SK-N-SH (cell line): ENCODE results near the gene ATP5F1D. TPM values are rescaled to one million over a fixed set of nuclear protein-coding genes. Genes with fewer than 3 reads are reported as not detected.

Experiments used
- CTCF ChIA-PET: fragments of 300-600, 350-600 bp; formaldehyde crosslinking; extraction: SDS; loops from one replicate; lab custom pipeline; 2021; lab: Yijun Ruan, JAX
- POLR2A ChIA-PET: fragments of 350-600 bp; sonication (Branson Sonifier 250); formaldehyde crosslinking; extraction: SDS; loops from one replicate; lab custom pipeline; 2020; ENCODE audit warnings: antibody characterized with exemption, inconsistent platforms; lab: Yijun Ruan, JAX
- DNase-seq: peaks from one replicate; pipeline ENCODE4 v3.0.0; 2012
- H2AFZ ChIP-seq: fragments of 200-600 bp; sonication (generic); 2 replicates; pipeline ENCODE4 v1.8.1; 2016; ENCODE audit warnings: antibody characterized with exemption, mild to moderate bottlenecking, low read depth
- H3F3A ChIP-seq: fragments of 200-600 bp; sonication (generic); replicated peaks from 2 replicates; pipeline ENCODE3; 2016; ENCODE audit warnings: antibody characterized with exemption, mild to moderate bottlenecking; ENCODE audit not compliant: insufficient read depth
- H3K27ac ChIP-seq, 2 experiments: fragments of 200-500 bp in 1 of 2; fragments of 200-600 bp in 1 of 2; sonication (Bioruptor generic) in 1 of 2; sonication (generic), shearing (Covaris generic) in 1 of 2; 2 replicates each; pipeline versions ENCODE4 v1.5.1 to v1.6.1; 2014 to 2016; ENCODE audit warnings: low read depth in 2 of 2, inconsistent platforms in 1 of 2, low read length in 1 of 2, mild to moderate bottlenecking in 1 of 2, mixed read lengths in 1 of 2
- H3K27me3 ChIP-seq: fragments of 200-600 bp; sonication (generic), shearing (Covaris generic); 2 replicates; pipeline ENCODE4 v1.6.1; 2016; ENCODE audit warnings: mixed run types; ENCODE audit not compliant: insufficient read depth
- H3K36me3 ChIP-seq, 2 experiments: fragments of 200-500 bp in 1 of 2; fragments of 200-600 bp in 1 of 2; sonication (Bioruptor generic) in 1 of 2; sonication (generic) in 1 of 2; replicated peaks in 1 of 2; 2 replicates each; pipeline versions ENCODE3 to v1.5.1; 2014 to 2016; ENCODE audit warnings: low read length in 1 of 2, mild to moderate bottlenecking in 1 of 2; ENCODE audit not compliant: insufficient read depth in 2 of 2, control insufficient read depth in 1 of 2
- H3K4me1 ChIP-seq, 2 experiments: fragments of 200-500 bp in 1 of 2; fragments of 200-600 bp in 1 of 2; sonication (Bioruptor generic) in 1 of 2; sonication (generic), shearing (Covaris generic) in 1 of 2; 2 replicates each; pipeline versions ENCODE4 v1.5.1 to v1.6.1; 2014 to 2016; ENCODE audit warnings: low read depth in 1 of 2, low read length in 1 of 2, mixed run types in 1 of 2; ENCODE audit not compliant: insufficient read depth in 2 of 2, control insufficient read depth in 1 of 2
- H3K4me2 ChIP-seq: fragments of 200-600 bp; sonication (generic), shearing (Covaris generic); 2 replicates; pipeline ENCODE4 v1.6.1; 2017; ENCODE audit warnings: mixed run types
- H3K4me3 ChIP-seq, 2 experiments: fragments of 200-500 bp in 1 of 2; fragments of 200-600 bp in 1 of 2; sonication (Bioruptor generic) in 1 of 2; sonication (generic), shearing (Covaris generic) in 1 of 2; 2 replicates each; pipeline versions ENCODE4 v1.5.1 to v1.8.1; 2014 to 2016; ENCODE audit warnings: low read depth in 2 of 2, inconsistent platforms in 1 of 2, low read length in 1 of 2, mild to moderate bottlenecking in 1 of 2, mixed read lengths in 1 of 2, moderate library complexity in 1 of 2
- H3K79me2 ChIP-seq: fragments of 200-600 bp; sonication (generic); 2 replicates; pipeline ENCODE4 v1.8.1; 2017; ENCODE audit warnings: mild to moderate bottlenecking; ENCODE audit not compliant: insufficient read depth
- H3K9ac ChIP-seq: fragments of 200-600 bp; sonication (generic); 2 replicates; pipeline ENCODE4 v1.6.1; 2017; ENCODE audit warnings: mixed run types
- H3K9me2 ChIP-seq: fragments of 200-600 bp; sonication (generic); 2 replicates; pipeline ENCODE4 v1.6.1; 2017; ENCODE audit warnings: mixed run types
- H3K9me3 ChIP-seq: fragments of 200-600 bp; sonication (generic); 2 replicates; pipeline ENCODE4 v1.6.1; 2017; ENCODE audit warnings: mixed run types, mild to moderate bottlenecking, moderate library complexity
- H4K20me1 ChIP-seq: fragments of 200-600 bp; sonication (generic); 2 replicates; pipeline ENCODE4 v1.6.1; 2017; ENCODE audit warnings: mild to moderate bottlenecking, mixed run types; ENCODE audit not compliant: insufficient read depth
- FOXJ3 ChIP-seq: sonication (generic); formaldehyde crosslinking; IDR thresholded peaks from 2 replicates; pipeline ENCODE4 v1.5.1; 2020; ENCODE audit warnings: mild to moderate bottlenecking, missing genetic modification reagents
- RAD21 ChIP-seq: IDR thresholded peaks from 2 replicates; pipeline ENCODE4 v1.6.1; 2012; ENCODE audit warnings: mild to moderate bottlenecking, low read length
- TAF1 ChIP-seq: IDR thresholded peaks from 2 replicates; pipeline ENCODE4 v1.6.1; 2012; ENCODE audit warnings: low read depth, mild to moderate bottlenecking, low read length, moderate library complexity, borderline replicate concordance
- USF2 ChIP-seq: fragments of 150-350 bp; IDR thresholded peaks from 2 replicates; pipeline ENCODE4 v1.6.1; 2017; ENCODE audit warnings: antibody characterized with exemption, low read length, low read depth, borderline replicate concordance
- WGBS: methylation state at CpG from one replicate; pipeline ENCODE4 v1.1.6; 2017; ENCODE audit warnings: low lambda C conversion rate; 5-methylcytosine and 5-hydroxymethylcytosine counted together
- polyA plus RNA-seq, 3 experiments: library from polyadenylated mRNA; depleted of rRNA; stranded (reverse); fragments of >200 nt; gene quantifications; 2 replicates each; pipeline ENCODE4 v1.2.3, GENCODE V29; 2012
- TF ChIP-seq, protein P1 (sequence below): IDR thresholded peaks from 2 replicates; pipeline ENCODE4 v1.6.1; 2012; ENCODE audit warnings: mild to moderate bottlenecking, low read depth, low read length, moderate library complexity
- TF ChIP-seq, protein P2 (sequence below): IDR thresholded peaks from 2 replicates; pipeline ENCODE4 v1.4.0; 2012; ENCODE audit warnings: low read depth

The ATP5F1D gene
- polyA plus RNA-seq, 1 of the 3 experiments (the other 2 are of a cell fraction) = 226 TPM

DNA sequence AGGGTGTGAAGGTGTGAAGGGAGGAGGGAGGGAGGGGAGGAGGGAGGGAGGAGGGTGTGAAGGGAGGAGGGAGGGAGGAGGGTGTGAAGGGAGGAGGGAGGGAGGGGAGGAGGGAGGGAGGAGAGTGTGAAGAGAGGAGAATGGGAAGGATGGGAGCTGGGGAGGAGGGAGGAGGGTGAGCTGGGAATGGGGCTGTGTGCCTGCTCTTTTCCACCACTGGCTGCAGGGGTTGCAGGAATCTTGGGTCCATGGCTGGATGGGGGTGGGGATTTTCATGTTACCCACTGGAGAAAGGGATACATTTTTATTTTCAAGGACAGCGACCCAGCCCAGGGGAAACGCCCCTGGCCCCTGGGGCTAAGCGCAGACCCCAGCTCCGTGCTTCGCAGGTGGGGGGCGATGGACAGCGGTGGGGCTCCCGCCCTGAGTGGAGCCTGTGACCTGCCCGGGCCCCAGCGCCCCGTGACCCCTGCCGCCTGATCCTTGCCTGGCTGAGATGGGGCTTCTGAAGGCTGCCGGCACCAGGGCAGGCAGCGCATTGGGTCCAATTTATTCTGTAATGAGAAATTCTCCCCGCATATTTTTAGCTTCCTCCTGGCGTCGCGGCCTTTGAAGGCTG, 41.1 kb downstream of the ATP5F1D start (continued):
- TF ChIP-seq, protein P1, sequence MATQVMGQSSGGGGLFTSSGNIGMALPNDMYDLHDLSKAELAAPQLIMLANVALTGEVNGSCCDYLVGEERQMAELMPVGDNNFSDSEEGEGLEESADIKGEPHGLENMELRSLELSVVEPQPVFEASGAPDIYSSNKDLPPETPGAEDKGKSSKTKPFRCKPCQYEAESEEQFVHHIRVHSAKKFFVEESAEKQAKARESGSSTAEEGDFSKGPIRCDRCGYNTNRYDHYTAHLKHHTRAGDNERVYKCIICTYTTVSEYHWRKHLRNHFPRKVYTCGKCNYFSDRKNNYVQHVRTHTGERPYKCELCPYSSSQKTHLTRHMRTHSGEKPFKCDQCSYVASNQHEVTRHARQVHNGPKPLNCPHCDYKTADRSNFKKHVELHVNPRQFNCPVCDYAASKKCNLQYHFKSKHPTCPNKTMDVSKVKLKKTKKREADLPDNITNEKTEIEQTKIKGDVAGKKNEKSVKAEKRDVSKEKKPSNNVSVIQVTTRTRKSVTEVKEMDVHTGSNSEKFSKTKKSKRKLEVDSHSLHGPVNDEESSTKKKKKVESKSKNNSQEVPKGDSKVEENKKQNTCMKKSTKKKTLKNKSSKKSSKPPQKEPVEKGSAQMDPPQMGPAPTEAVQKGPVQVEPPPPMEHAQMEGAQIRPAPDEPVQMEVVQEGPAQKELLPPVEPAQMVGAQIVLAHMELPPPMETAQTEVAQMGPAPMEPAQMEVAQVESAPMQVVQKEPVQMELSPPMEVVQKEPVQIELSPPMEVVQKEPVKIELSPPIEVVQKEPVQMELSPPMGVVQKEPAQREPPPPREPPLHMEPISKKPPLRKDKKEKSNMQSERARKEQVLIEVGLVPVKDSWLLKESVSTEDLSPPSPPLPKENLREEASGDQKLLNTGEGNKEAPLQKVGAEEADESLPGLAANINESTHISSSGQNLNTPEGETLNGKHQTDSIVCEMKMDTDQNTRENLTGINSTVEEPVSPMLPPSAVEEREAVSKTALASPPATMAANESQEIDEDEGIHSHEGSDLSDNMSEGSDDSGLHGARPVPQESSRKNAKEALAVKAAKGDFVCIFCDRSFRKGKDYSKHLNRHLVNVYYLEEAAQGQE = no peak
- TF ChIP-seq FOXJ3 (CRISPR knock-in tag) = no peak
- TF ChIP-seq TAF1 = no peak

GRCh38 chr19:1283207-1283916, 41.8 kb downstream of the ATP5F1D start:
- POLR2A ChIA-PET = interaction anchor here (0.9 to 2.3 kb wide), 3 partner anchors 14 to 71 kb away, joined by 3 to 9 read pairs (median 4); partner anchors contain the start of gene CIRBP
- Histone ChIP-seq H3K9ac (no peak overlapping the region), H3K4me1 (peaks cover 0 to 8% of the 10 kb centered on the region in 2 experiments; a peak in 1 of 4 replicates), H3K4me2 (no peak overlapping the region), H3F3A (peaks cover 27% of the 10 kb centered on the region), H3K4me3 (no peak overlapping the region), H3K79me2 (no peaks in the 10 kb centered on the region), H3K9me3 (no peaks in the 10 kb centered on the region), H3K36me3 (peaks cover 0 to 15% of the 10 kb centered on the region in 2 experiments), H2AFZ (no peak overlapping the region), H3K27me3 (no peaks in the 10 kb centered on the region), H3K9me2 (no peaks in the 10 kb centered on the region), H3K27ac (no peak overlapping the region), H4K20me1 (peaks cover 5% of the 10 kb centered on the region)
- no peak for TF ChIP-seq USF2
- no peak for DNase-seq
- CTCF ChIA-PET = interaction anchor here (0.6 to 3.2 kb wide), 7 partner anchors 17 to 162 kb away, joined by 3 to 17 read pairs (median 7); no protein-coding TSS in a partner anchor
- WGBS = 93% methylated on average over 21 of the region's 29 CpGs

- Histone ChIP-seq H3K27ac (no peak overlapping the region), H2AFZ (no peak overlapping the region), H3K4me3 (no peak overlapping the region), H3K79me2 (no peaks in the 10 kb centered on the region), H3K4me1 (peaks cover 0 to 8% of the 10 kb centered on the region in 2 experiments; a peak in 1 of 4 replicates), H3K9me3 (no peaks in the 10 kb centered on the region), H3K4me2 (no peak overlapping the region), H3F3A (peaks cover 27% of the 10 kb centered on the region), H4K20me1 (peaks cover 5% of the 10 kb centered on the region), H3K27me3 (no peaks in the 10 kb centered on the region), H3K9ac (no peak overlapping the region), H3K9me2 (no peaks in the 10 kb centered on the region), H3K36me3 (peaks cover 0 to 13% of the 10 kb centered on the region in 2 experiments)
- WGBS = no CpG with 5 or more reads among the region's 12 CpGs
- TF ChIP-seq RAD21 = no peak
- TF ChIP-seq, protein P2, sequence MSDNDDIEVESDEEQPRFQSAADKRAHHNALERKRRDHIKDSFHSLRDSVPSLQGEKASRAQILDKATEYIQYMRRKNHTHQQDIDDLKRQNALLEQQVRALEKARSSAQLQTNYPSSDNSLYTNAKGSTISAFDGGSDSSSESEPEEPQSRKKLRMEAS = no peak
- ChIA-PET CTCF (interaction anchor here (0.8 to 3.2 kb wide), 8 partner anchors 14 to 161 kb away, joined by 3 to 17 read pairs (median 6); partner anchors contain the start of gene CIRBP), POLR2A (interaction anchor here (0.9 to 2.3 kb wide), 3 partner anchors 9 to 71 kb away, joined by 3 to 9 read pairs (median 4); partner anchors contain the start of genes CIRBP and FAM174C)
- DNase-seq = no peak
Observed at GRCh38 chr19:1283917-1284292, 42.4 kb downstream of the ATP5F1D start.
